ENCODE results near the gene CALCB. TPM values are rescaled to one million over a fixed set of nuclear protein-coding genes. Genes with fewer than 3 reads are reported as not detected.

The CALCB gene
- total RNA-seq, 1 donor from 2014 or later, result not detected

- no peak for DNase-seq (ENCODE audit: low spot score in 2 of 2)
- H3K27me3 ChIP-seq, result no peaks in the 10 kb centered on the region
- peaks cover 0 to 2% of the 10 kb centered on the region in 2 donors for H3K4me1 ChIP-seq
- no peaks in the 10 kb centered on the region for H3K36me3 ChIP-seq
- H3K4me3 ChIP-seq, result no peak overlapping the region
- no peak overlapping the region for H3K27ac ChIP-seq
- no peak for TF ChIP-seq CTCF (IDR thresholded peaks at IDR 0.05)
- H3K9me3 ChIP-seq, result no peaks in the 10 kb centered on the region
- intact Hi-C loops (cut with DNase I), result no loop called here
These were observed 36.2 kb downstream of the CALCB start for GRCh38 chr11:15109602-15110001.

GRCh38 chr11:15111215-15111614 is 37.8 kb downstream of the CALCB start:
- Histone ChIP-seq H3K9me3 (no peaks in the 10 kb centered on the region), H3K36me3 (no peaks in the 10 kb centered on the region), H3K4me1 (peaks cover 0 to 8% of the 10 kb centered on the region in 2 donors), H3K4me3 (no peak overlapping the region), H3K27me3 (no peaks in the 10 kb centered on the region), H3K27ac (no peak overlapping the region)
- no peak for DNase-seq (ENCODE audit: low spot score in 2 of 2)
- intact Hi-C loops (cut with DNase I), result no loop called here
- no peak for TF ChIP-seq CTCF (IDR thresholded peaks at IDR 0.05)

- H3K4me3 ChIP-seq, result no peak overlapping the region
- no peaks in the 10 kb centered on the region for H3K9me3 ChIP-seq
- no peak for DNase-seq (ENCODE audit: low spot score in 2 of 2)
- no peak overlapping the region for H3K27ac ChIP-seq
- no peak for TF ChIP-seq CTCF (IDR thresholded peaks at IDR 0.05)
- H3K27me3 ChIP-seq, result no peaks in the 10 kb centered on the region
- peaks cover 0 to 8% of the 10 kb centered on the region in 2 donors for H3K4me1 ChIP-seq
- intact Hi-C loops (cut with DNase I), result no loop called here
- no peaks in the 10 kb centered on the region for H3K36me3 ChIP-seq
These were observed 38.7 kb downstream of the CALCB start for GRCh38 chr11:15112131-15112541.

- intact Hi-C loops (cut with DNase I), result no loop called here
- peaks cover 0 to 8% of the 10 kb centered on the region in 2 donors for H3K4me1 ChIP-seq
- H3K4me3 ChIP-seq, result no peak overlapping the region
- H3K27me3 ChIP-seq, result no peaks in the 10 kb centered on the region
- H3K27ac ChIP-seq, result no peak overlapping the region
- DNase-seq (ENCODE audit: low spot score in 2 of 2), result no peak
- H3K36me3 ChIP-seq, result no peaks in the 10 kb centered on the region
- no peak for TF ChIP-seq CTCF (IDR thresholded peaks at IDR 0.05)
- H3K9me3 ChIP-seq, result no peaks in the 10 kb centered on the region
These were observed 40.0 kb downstream of the CALCB start for GRCh38 chr11:15113381-15113780.

- H3K27me3 ChIP-seq, result no peaks in the 10 kb centered on the region
- H3K4me1 ChIP-seq, result peaks cover 0 to 8% of the 10 kb centered on the region in 2 donors
- H3K36me3 ChIP-seq, result no peaks in the 10 kb centered on the region
- no peak for DNase-seq (ENCODE audit: low spot score in 2 of 2)
- peak within 1 kb of the TSS; percentile 32 to 57 for H3K4me3 ChIP-seq
- H3K9me3 ChIP-seq, result no peaks in the 10 kb centered on the region
- TF ChIP-seq CTCF (IDR thresholded peaks at IDR 0.05), result no peak
- H3K27ac ChIP-seq, result no peak within 1 kb of the TSS
- intact Hi-C loops (cut with DNase I), result no loop called here
These were observed 41.4 kb downstream of the CALCB start, which contains the start of gene INSC for GRCh38 chr11:15114501-15115475. Gene INSC, plus strand, starts transcription at chr11:15114923. Its CDS starts 34,252 bp downstream, at chr11:15149175.

Data from ascending aorta (tissue), 2 donors.